IPS-NIHi7 (cell line): ENCODE results near the gene CORO2A.
A peak's percentile ranks its signal among the peaks of the same experiment; 100 is the strongest.

Experiments
- DNase-seq: peaks from one replicate; pipeline ENCODE4 v3.0.0; 2012; ENCODE audit warnings: mixed read lengths; ENCODE audit errors: extremely low spot score

Gene CORO2A

GRCh38 chr9:98085944-98086343, 106.5 kb downstream of the CORO2A start:
- DNase-seq: peak; percentile 50

GRCh38 chr9:98085058-98085457, 107.4 kb downstream of the CORO2A start:
- DNase-seq: no peak

GRCh38 chr9:98084396-98084795, 108.0 kb downstream of the CORO2A start:
- DNase-seq: no peak

GRCh38 chr9:98083566-98084183, 108.8 kb downstream of the CORO2A start:
- DNase-seq: no peak

- no peak for DNase-seq
These were observed 109.4 kb downstream of the CORO2A start for GRCh38 chr9:98083061-98083501.

- no peak for DNase-seq
These were observed 110.8 kb downstream of the CORO2A start for GRCh38 chr9:98081477-98082219.

- no peak for DNase-seq
These were observed 111.7 kb downstream of the CORO2A start for GRCh38 chr9:98080780-98081179.

GRCh38 chr9:98080326-98080725, 112.1 kb downstream of the CORO2A start:
- DNase-seq: no peak

GRCh38 chr9:98078895-98079294, 113.5 kb downstream of the CORO2A start:
- no peak for DNase-seq

GRCh38 chr9:98076514-98076890, 115.9 kb downstream of the CORO2A start:
- DNase-seq: peak; percentile 38

GRCh38 chr9:98075332-98075805, 117.1 kb downstream of the CORO2A start:
- no peak for DNase-seq

GRCh38 chr9:98074115-98074990, 118.1 kb downstream of the CORO2A start:
- DNase-seq: peak; percentile 80

- DNase-seq: no peak
These were observed 120.7 kb downstream of the CORO2A start for GRCh38 chr9:98071737-98072136.
